GM12874 (cell line): ENCODE results near the gene TMEM272.

ENCODE experiments used
- CTCF ChIP-seq: IDR thresholded peaks from 2 replicates; pipeline ENCODE4 v1.5.1; 2011; ENCODE audit warnings: low read depth, mild to moderate bottlenecking, control low read depth, low read length, moderate library complexity; ENCODE audit not compliant: insufficient read depth

Gene TMEM272

GRCh38 chr13:51802631-51803418 is 42.2 kb downstream of the TMEM272 start:
- TF ChIP-seq CTCF: no peak

- TF ChIP-seq CTCF: no peak
Observed at GRCh38 chr13:51801631-51802099, 43.3 kb downstream of the TMEM272 start.

GRCh38 chr13:51800486-51800885 is 44.5 kb downstream of the TMEM272 start:
- no peak for TF ChIP-seq CTCF

- TF ChIP-seq CTCF: no peak
Observed at GRCh38 chr13:51799261-51799660, 45.7 kb downstream of the TMEM272 start.

- TF ChIP-seq CTCF: peak; percentile 59
Observed at GRCh38 chr13:51797664-51798488, 47.1 kb downstream of the TMEM272 start.

GRCh38 chr13:51796546-51796945 is 48.4 kb downstream of the TMEM272 start:
- TF ChIP-seq CTCF: no peak

GRCh38 chr13:51795419-51795818 is 49.6 kb downstream of the TMEM272 start:
- TF ChIP-seq CTCF: no peak
